GM19035 (cell line): Measurements from ENCODE around the gene FADD.
A peak's percentile ranks its signal among the peaks of the same experiment; 100 is the strongest.
"Not testable (repeated sequence)": the region's sequence is repeated elsewhere in the genome, so short reads cannot be mapped to it uniquely, and the experiment has no call there.

Source experiments
- ATAC-seq: cut with Tn5 transposase; IDR thresholded peaks from one replicate; pipeline ENCODE4 v1.9.1; 2021; ENCODE audit not compliant: unreplicated experiment

The FADD gene

GRCh38 chr11:70180906-70181305, 22.2 kb upstream of the FADD start:
- ATAC-seq, result no peak

GRCh38 chr11:70182266-70182665, 20.8 kb upstream of the FADD start:
- ATAC-seq, result no peak

GRCh38 chr11:70183032-70183431, 20.1 kb upstream of the FADD start:
- no peak for ATAC-seq

GRCh38 chr11:70183483-70184176, 19.5 kb upstream of the FADD start:
- ATAC-seq, result no peak

GRCh38 chr11:70184396-70184795, 18.7 kb upstream of the FADD start:
- ATAC-seq, result no peak

- no peak for ATAC-seq
Measured at GRCh38 chr11:70185348-70186055, 17.6 kb upstream of the FADD start.

- no peak for ATAC-seq
Measured at GRCh38 chr11:70186420-70186819, 16.7 kb upstream of the FADD start.

GRCh38 chr11:70186936-70187335, 16.2 kb upstream of the FADD start:
- ATAC-seq, result no peak

GRCh38 chr11:70187771-70188170, 15.3 kb upstream of the FADD start:
- no peak for ATAC-seq

- ATAC-seq, result no peak
Measured at GRCh38 chr11:70189622-70190021, 13.5 kb upstream of the FADD start.

- ATAC-seq, result no peak
Measured at GRCh38 chr11:70191495-70192140, 11.5 kb upstream of the FADD start.

- ATAC-seq, result no peak
Measured at GRCh38 chr11:70192666-70193410, 10.3 kb upstream of the FADD start.

GRCh38 chr11:70193411-70194292, 9.4 kb upstream of the FADD start:
- no peak for ATAC-seq

GRCh38 chr11:70194792-70195791, 8.0 kb upstream of the FADD start:
- no peak for ATAC-seq

GRCh38 chr11:70200212-70200844, 2.8 kb upstream of the FADD start:
- ATAC-seq, result no peak

- not testable (repeated sequence) for ATAC-seq
Measured at GRCh38 chr11:70201047-70201446, 2.0 kb upstream of the FADD start.

GRCh38 chr11:70201882-70202861, 924 bp upstream of the FADD start:
- peak; percentile 3 for ATAC-seq
